ENCODE results near the gene ECI2. TPM values are rescaled to one million over a fixed set of nuclear protein-coding genes. Genes with fewer than 3 reads are reported as not detected.

The ECI2 gene, protein sequence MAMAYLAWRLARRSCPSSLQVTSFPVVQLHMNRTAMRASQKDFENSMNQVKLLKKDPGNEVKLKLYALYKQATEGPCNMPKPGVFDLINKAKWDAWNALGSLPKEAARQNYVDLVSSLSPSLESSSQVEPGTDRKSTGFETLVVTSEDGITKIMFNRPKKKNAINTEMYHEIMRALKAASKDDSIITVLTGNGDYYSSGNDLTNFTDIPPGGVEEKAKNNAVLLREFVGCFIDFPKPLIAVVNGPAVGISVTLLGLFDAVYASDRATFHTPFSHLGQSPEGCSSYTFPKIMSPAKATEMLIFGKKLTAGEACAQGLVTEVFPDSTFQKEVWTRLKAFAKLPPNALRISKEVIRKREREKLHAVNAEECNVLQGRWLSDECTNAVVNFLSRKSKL
- 100 to 1,000 TPM; 120 to 192 (median 155) TPM for total RNA-seq
- polyA plus RNA-seq: 100 to 1,000 TPM; 130 to 135 TPM
- long read RNA-seq, donor 1, transcript ECI2-202 (10 exons, 1,407 nt): major isoform, 96 of 149 reads
- long read RNA-seq, donor 1, transcript ECI2-201 (10 exons, 1,380 nt): minor isoform, 32 of 149 reads
- long read RNA-seq, donor 1, partial matches to known transcripts: 18 of 149 reads
- long read RNA-seq, donor 1, other reads (novel, unspliced or antisense): 3 of 149 reads
- long read RNA-seq, donor 2, transcript ECI2-202 (10 exons, 1,407 nt): major isoform, 215 of 389 reads
- long read RNA-seq, donor 2, transcript ECI2-201 (10 exons, 1,380 nt): minor isoform, 149 of 389 reads
- long read RNA-seq, donor 2, partial matches to known transcripts: 11 of 389 reads
- long read RNA-seq, donor 2, other reads (novel, unspliced or antisense): 14 of 389 reads
- long read RNA-seq, donor 3, transcript ECI2-202 (10 exons, 1,407 nt): major isoform, 66 of 110 reads
- long read RNA-seq, donor 3, transcript ECI2-201 (10 exons, 1,380 nt): minor isoform, 34 of 110 reads
- long read RNA-seq, donor 3, partial matches to known transcripts: 0 of 110 reads
- long read RNA-seq, donor 3, other reads (novel, unspliced or antisense): 10 of 110 reads

DNA sequence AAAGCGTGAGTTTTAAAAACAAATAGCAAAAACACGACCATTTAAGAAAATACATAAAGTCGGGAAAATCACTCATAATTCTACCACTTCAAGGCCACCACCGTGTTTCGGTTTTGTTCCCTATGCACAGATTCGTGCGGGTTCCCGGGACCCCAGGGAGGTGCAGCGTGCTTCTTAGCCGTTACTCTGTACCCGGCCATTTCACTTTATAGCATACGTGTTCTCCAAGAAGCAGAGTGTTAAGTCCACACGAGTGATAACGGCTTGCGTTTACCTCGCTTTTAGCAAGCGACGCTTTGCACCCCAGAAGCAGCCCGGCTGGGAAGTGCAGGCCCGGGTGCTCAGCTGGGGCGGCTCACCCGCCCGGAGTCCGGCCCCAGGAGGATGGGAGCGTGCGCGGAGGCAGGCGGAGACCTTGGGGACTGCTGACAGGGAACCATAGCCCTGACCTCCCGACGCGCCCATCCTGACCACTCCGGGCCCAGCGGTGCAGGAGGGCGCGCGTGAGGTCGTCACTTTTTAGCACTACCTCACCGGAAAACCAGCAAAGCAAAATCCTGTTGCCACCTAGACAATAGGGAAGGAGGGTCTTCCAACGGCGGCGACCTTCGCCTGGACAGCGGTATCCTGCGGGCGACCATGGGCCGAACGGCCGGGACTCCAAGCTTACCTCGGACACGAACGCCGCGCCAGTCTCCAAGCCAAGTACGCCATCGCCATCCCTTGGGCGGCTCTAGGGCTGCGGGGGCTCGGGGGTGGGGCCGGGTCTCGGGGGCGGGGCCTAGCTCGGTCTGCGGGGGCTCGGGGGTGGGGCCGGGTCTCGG is at the start of gene ECI2:
ECI2 (minus strand) TSS at position 735 of the 824 bp plus-strand sequence; CDS start at position 720, 15 bp downstream.
- Histone ChIP-seq H3K4me3 (peak within 1 kb of the TSS; percentile 69 to 97 (median 83)), H3K27ac (peak within 1 kb of the TSS; percentile 75 to 96 (median 92)), H3K36me3 (peaks cover 0 to 35% (median 19%) of the 10 kb centered on the region in 9 donors), H3K9me3 (no peaks in the 10 kb centered on the region), H3K27me3 (no peaks in the 10 kb centered on the region), H3K4me1 (peaks cover 0 to 34% (median 17%) of the 10 kb centered on the region in 12 donors)
- intact Hi-C loops (cut with DNase I): loop anchor here in 4 of 10 donors (5.0 to 10.0 kb wide), 3 partner anchors 78 to 113 kb away; a partner anchor contains a TSS
- DNase-seq (peak; percentile 72 to 86 (median 84)), ATAC-seq (peak; percentile 62 to 76 (median 72))
- WGBS, 4 donors: 1% methylated on average over 45 to 66 of the region's 66 CpGs
- TF ChIP-seq POLR2A (IDR thresholded peaks at IDR 0.05): peak in 1 of 2 donors; percentile 79
- TF ChIP-seq, protein P1, sequence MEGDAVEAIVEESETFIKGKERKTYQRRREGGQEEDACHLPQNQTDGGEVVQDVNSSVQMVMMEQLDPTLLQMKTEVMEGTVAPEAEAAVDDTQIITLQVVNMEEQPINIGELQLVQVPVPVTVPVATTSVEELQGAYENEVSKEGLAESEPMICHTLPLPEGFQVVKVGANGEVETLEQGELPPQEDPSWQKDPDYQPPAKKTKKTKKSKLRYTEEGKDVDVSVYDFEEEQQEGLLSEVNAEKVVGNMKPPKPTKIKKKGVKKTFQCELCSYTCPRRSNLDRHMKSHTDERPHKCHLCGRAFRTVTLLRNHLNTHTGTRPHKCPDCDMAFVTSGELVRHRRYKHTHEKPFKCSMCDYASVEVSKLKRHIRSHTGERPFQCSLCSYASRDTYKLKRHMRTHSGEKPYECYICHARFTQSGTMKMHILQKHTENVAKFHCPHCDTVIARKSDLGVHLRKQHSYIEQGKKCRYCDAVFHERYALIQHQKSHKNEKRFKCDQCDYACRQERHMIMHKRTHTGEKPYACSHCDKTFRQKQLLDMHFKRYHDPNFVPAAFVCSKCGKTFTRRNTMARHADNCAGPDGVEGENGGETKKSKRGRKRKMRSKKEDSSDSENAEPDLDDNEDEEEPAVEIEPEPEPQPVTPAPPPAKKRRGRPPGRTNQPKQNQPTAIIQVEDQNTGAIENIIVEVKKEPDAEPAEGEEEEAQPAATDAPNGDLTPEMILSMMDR (IDR thresholded peaks at IDR 0.05): no peak

DNA sequence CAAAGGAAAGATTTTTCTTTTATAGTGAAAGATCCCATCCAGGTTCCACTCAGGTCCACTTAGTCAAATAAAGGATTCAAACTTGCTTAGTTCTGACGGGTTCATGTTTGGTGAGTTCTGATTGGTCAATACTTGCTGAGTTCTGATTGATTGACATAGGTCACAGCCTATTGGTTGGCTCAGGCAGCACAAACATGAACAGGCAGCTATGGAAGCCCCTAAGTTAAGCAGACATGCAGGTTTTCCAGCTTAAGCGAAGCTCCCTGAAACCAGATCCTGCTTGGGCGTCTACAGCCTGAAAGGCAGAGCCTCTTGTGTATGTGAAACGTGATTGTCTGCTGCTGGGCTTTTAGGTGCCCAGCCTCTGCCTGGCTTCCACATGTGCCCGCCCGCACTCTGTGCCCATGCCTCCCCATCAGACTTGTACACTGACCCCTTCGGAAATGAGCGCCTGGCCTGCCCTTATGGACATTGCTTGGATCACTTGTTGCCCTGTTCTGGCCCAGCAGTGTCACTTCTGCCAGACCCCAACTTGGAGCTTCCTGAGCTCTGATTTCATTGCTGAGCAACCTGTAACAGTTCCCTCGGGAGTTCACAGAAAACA is 45.4 kb upstream of the ECI2 start:
- H3K4me1 ChIP-seq: no peaks in the 10 kb centered on the region
- DNase-seq (no peak), ATAC-seq (no peak)

DNA sequence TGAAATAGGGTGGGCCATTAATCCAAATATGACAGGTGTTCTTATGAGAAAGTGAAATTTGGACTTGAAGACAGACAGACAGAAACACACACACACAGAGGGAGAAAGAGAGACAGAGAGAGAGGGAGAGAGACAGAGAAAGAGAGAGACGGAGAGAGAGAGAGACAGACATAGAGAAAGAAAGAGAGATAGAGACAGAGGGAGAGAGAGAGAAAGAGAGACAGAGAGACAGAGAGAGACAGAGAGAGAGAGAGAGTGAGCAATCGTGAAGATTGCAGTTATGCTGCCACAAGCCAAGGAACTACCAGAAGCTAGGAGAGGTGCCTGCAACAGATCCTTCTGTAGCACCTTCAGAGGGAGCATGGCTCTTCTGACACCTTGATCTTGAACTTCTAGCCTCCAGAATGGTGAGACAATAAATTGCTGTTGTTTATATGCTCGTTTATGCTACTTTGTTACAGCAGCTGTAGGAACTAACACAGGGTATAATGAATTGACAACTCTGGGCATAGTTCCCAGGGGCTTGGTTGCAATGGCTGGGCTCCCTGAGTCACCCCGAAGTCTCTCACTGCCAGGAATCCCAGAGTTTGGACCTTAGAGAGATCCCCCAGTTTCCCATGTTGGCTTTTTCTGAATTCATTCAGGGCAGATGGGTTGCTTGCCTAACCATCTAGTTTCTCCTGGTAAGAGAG is 44.7 kb upstream of the ECI2 start:
- Histone ChIP-seq H3K36me3 (no peaks in the 10 kb centered on the region), H3K27ac (no peak overlapping the region), H3K4me1 (no peaks in the 10 kb centered on the region), H3K4me3 (no peak overlapping the region), H3K27me3 (no peaks in the 10 kb centered on the region), H3K9me3 (no peaks in the 10 kb centered on the region)
- DNase-seq (no peak), ATAC-seq (no peak)
- WGBS, 4 donors: 85 to 94% (median 90%) methylated on average over 4 of the region's 4 CpGs
- intact Hi-C loops (cut with DNase I): no loop called here
- TF ChIP-seq POLR2A (IDR thresholded peaks at IDR 0.05): no peak
- TF ChIP-seq, protein P1 (IDR thresholded peaks at IDR 0.05): no peak

More for the DNA sequence above, 45.4 kb upstream of the ECI2 start:
- Histone ChIP-seq H3K27me3 (no peaks in the 10 kb centered on the region), H3K4me3 (no peak overlapping the region), H3K9me3 (no peaks in the 10 kb centered on the region), H3K36me3 (no peaks in the 10 kb centered on the region), H3K27ac (no peak overlapping the region)
- no peak for TF ChIP-seq POLR2A (IDR thresholded peaks at IDR 0.05)
- TF ChIP-seq, protein P1 (IDR thresholded peaks at IDR 0.05): no peak
- intact Hi-C loops (cut with DNase I): no loop called here
- 82 to 89% (median 86%) methylated on average over 9 of the region's 9 CpGs for whole genome bisulfite sequencing, 4 donors

Measured in heart left ventricle (tissue), 16 donors.